GM19328 (cell line): Measurements from ENCODE around the gene ADAD2.

ENCODE experiments used
- ATAC-seq: cut with Tn5 transposase; IDR thresholded peaks from one replicate; pipeline ENCODE4 v1.9.1; 2021; ENCODE audit warnings: mild to moderate bottlenecking, moderate library complexity; ENCODE audit not compliant: unreplicated experiment

The ADAD2 gene

DNA sequence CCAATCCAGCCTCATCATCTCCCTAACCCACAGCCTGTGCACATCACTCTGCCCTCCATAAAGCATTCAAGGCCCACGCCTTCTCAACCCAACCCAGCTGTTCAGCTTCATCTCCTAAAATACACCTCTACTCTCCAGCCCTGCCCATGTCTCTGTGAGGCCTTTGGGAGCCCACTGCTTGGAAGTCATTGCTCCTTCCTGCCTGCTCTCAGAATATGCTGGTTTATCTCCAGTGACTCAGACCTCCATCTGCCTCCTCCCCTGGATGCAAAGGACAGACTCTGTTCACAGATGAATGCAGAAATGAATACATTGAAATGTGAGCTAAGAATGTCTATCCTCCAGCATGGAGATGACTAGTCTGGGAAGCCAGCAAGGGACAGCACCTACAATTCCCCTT is 29.9 kb downstream of the ADAD2 start:
- no peak for ATAC-seq

DNA sequence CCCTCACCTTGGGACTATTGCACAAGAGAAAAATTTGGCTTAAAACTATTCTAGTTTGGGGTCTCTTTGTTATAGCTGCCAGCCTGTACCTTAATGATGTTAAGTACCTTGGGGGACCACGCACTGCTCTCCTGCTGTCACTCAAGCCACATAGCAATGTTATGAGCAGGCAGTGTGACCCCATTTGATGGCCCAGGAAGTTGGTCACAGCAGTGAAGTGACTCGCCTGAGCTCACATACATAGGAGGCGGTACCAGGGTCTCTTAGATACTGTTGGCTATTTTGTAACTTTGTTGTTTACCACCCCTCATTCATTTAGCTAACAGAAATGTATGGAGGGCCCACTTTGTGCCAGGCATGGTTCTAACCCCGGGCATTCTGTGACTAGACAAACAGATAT is 32.5 kb downstream of the ADAD2 start:
- no peak for ATAC-seq

DNA sequence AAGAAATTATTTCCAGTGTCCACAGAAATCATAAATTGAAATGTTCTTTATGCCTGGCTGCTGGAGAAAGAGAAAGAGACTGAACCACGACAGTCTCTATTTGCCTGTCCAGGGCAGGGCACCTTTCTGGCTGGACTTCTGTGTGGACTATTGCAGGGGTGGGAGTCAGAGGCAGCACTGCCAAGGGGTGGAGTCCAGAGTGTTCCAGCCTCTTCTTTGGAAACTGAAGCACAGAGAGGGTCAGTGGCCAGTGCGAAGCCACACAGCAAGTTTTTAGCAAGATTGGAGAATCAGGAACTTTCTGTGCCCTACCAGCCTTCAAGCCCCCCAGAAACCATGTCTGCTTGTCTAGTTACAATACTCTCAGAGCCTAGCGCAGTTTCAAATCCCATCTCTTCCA is 33.6 kb downstream of the ADAD2 start:
- ATAC-seq: no peak

DNA sequence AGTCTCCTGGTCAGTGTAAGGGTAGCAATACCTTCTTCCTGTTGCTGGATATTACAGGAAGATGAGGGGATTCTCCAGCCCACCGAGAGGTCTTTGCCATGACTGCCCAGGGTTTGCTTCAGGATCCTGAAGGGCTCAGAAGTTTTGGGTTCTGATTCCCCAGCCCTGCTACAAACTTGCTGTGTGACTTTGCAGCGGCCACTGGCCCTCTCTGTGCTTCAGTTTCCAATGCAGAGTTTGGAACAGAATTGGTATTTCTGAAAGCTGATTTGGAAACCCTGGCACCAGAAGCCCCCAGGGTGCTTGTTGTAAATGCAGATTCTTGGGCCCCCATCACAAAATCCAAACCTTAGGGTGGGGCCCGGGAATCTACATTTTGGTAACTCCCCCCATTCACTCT is 34.2 kb downstream of the ADAD2 start:
- no peak for ATAC-seq

DNA sequence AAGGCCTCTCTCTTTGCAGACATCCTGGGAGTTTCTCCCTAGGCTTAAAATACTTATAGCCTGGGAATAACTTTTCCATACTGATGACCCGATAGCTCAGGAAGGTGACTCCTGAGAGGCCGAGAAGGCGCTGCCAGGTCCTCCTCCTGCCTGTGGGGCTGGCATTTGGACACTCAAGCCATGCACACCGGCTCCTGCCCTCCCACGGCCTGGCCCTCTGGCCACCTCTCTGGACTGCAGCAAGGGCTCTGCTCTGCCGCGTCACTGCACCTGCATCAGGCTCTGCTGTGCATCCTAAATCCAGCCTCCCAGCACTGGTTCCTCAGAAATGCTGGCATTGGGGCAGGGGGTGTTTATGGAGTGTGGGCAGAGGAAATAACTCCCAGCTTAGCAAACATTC is 34.6 kb downstream of the ADAD2 start:
- ATAC-seq: no peak

DNA sequence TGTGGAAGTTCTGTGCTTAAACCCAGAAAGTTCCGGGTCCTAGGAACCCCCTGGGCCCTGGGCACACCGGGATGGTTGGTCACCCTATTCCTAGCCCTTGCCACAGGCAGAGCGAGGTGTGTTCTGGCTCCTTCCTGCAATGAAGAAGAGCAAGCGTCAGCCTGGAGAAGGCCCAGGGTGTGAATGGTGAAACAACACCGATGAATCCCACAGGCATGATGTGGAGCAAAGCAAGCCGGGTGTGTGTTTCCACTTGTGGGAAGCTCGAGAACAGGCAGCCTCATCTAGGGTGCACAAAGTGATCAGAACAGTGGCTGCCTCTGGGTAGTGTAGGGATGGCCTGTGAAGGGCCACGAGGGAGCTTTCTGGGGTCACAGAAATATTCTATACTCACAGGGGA is 35.1 kb downstream of the ADAD2 start:
- no peak for ATAC-seq

DNA sequence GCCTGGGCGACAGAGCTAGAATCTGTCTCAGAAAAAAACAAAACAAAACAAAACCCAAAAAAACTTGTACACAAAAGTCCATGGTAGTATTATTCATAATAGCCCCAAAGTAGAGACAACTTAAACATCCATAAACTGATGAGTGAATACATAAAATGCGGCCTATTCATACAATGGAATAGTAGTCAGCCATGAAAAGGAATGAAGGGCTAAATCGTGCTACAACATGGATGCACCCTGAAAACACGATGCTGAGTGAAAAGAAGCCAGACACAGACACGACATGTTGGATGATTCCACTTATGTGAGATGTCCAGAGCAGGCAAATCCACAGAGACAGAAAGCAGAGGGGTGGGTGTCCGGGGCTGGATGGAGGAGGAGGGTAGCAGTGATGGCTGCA is 36.6 kb downstream of the ADAD2 start:
- ATAC-seq: no peak

DNA sequence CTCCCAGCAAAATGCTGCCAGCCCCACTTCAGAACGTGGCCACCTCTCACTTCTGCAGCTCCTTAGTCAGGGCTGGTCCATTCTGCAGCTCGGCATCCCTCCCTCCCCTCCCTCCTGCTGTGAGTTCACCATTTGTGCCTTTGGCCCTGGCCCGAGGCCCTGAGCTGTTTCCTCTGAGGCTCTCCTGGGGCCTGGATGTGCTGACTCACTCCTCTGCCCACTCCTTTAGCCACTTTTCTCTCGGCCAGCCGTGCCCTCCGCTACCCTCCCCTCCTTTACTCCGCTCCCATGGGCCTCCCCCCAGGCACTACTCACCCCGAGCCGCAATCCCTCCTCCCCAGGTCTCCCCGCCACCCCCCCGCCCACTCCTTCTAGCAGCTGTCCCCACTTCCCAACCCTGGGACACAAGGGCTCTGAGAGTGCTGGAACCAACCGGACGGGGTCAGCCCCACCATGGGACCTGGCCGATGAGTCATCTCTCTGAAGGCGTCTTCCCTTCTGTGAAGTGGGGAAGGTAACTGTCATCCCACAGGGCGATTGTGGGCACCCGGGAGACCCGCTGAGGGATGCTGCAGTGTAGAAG is 37.4 kb downstream of the ADAD2 start:
- no peak for ATAC-seq

DNA sequence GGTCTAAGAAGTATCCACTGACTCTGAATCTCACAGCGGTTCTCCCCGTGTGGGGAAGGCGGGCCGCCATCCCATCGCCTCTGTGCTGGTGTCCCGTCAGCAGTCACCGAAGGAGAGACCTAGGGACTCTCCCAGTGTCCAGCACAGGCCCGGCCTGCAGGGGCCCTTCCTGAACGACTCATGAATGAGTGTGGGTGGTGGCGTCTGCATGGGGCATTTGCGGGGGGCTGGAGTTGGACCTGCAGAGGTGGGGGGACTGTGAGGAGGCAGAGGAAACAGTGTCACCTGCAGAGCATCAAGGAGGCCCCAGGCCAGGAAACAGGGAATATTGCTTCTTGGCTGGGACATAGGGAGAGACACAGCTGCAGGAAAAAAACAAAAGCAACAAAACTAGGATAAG is 38.5 kb downstream of the ADAD2 start:
- no peak for ATAC-seq

DNA sequence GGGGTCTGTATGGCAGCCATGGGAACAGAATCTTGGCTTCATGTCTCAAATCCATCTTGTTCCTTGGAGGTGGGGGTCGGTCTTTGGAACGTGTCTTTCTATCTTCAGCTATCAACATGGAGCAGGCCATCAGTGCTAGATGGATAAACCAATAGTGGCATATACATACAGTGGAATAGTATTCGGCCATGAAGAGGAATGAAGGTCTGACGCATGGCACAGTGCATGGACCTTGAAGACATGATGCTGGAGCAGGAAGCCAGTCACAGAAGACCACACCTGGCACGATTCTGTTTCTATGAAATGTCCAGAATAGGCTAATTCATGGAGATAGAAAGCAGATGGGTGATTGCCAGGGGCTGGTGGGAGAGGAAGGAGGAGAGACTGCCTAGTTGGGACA is 41.1 kb downstream of the ADAD2 start:
- ATAC-seq: no peak

DNA sequence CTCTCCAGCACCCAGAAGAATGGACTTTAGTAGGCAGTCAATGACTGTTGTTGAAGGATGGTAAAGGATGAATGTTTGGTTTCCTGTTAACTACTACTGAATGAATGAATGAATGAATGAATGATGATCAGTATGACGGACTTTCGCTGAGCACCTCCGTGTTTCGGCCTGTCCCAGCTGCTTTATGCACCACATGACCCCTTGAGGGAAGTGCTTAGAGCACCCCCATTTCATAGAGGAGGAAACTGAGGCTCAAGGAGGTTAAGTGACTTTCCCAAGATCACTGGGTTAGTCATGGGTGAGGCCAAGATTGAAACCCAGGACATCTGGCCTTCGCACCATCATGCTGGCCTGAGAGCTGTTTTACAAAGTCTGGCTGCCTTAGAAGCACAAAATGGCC is 42.0 kb downstream of the ADAD2 start:
- no peak for ATAC-seq

DNA sequence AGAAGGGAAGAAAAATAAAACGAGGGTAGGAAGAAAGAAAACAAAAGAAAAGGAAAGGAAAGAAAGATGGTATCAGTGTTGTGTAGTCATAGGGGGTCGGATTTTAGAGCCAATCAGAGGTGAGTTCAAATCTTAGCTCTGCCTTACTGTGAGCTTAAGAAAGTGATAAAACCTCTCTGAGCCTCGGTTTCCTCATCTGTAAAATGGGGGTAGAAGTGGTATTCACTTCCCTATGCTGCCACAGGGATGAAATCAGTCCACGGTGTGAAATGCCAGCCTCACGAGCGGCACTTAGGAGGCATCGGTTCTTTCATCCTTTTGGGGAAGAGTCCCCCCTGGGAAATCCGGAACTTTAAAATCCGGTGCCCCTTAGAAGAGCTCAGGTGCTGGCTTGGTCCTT is 42.8 kb downstream of the ADAD2 start:
- no peak for ATAC-seq

DNA sequence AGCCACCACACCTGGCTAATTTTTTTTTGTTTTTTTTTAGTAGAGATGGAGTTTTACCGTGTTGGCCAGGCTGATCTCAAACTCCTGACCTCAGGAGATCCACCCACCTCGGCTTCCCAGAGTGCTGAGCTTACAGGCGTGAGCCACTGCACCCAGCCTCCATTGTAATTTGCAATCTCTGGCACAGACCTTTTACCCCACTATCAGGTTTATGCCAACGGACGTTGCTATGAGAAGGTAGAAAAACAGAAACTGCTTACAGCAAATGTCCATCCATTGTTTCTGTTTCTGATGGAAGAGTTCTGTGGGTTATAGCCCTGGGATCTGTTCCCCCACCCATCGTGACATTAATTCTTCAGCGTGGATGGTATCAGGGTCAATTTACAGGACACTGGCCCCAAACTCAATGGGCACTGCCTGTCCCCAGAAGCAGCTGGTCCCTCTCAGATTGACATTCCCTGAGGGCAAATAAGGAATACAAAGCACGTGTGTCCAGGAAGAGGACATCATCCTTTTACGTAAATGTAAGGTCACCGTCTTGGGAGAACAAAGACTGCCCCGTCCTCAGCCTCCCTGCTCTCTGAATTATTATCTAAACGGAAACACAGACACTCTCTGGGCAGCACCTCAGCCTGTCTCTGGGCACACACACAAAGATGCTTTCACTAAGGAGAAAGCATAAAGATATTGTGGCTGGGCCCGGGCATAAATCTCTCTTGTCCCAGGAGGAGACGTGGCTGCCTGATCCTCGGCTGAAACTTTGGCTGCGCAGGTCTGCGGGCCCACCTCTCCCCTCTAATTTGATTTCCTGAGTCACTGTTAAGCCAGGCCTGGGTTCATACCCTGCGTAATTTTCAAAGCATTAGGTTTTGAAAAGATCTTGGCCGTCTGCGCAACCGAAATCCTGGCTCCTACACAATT is 43.6 kb downstream of the ADAD2 start:
- ATAC-seq: no peak

DNA sequence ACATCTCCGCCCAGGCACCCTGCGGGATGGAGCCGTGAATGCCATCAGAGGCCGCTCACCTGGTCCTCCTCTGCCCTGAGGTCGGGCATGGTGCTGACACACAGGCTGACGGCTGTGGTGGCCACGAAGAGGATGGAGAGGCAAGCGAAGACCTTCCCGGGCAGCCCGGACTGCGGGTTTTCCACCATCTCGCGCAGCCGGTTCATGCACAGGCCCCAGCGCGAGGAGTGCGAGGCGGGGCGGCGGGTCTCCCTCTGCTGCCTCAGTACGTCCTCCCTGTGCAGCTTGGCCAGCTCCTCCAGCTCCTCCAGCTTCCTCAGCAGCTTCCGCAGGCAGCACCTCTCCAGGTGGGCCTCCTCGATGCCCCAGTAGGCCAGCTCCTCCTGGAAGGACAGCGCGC is 45.7 kb downstream of the ADAD2 start:
- no peak for ATAC-seq

DNA sequence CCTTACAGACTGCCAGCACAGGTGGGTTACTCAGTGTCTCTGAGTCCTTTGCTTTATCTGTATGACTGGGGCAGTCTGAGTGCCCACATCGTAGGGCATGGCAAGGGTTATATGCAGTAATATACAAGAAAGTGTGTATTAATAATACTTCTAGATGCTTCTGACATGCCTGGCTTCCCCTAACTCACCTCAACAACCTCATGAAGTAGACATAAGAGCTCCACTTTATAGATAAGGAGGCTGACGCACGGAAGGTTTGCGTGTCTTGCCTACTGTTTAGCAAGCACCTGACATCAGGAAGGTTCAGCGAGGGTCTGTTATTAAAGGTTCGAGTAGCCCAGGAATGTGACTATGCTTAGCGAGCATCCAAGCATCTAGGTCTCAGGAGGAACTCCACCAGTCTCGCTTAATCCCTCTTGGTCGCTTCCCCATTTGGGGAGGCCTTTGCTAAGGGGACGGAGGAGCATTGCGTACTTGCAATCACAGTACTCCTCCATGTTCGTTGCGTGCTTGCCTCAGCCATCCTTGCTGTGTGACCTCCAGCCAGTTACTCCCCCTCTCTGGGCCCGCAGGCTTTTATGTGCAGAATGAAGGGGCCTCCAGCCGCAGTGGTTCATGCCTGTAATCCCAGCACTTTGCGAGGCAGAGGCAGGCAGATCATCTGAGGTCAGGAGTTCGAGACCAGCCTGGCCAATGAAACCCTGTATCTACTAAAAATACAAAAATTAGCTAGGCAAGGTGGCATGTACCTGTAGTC is 47.2 kb downstream of the ADAD2 start:
- ATAC-seq: no peak

DNA sequence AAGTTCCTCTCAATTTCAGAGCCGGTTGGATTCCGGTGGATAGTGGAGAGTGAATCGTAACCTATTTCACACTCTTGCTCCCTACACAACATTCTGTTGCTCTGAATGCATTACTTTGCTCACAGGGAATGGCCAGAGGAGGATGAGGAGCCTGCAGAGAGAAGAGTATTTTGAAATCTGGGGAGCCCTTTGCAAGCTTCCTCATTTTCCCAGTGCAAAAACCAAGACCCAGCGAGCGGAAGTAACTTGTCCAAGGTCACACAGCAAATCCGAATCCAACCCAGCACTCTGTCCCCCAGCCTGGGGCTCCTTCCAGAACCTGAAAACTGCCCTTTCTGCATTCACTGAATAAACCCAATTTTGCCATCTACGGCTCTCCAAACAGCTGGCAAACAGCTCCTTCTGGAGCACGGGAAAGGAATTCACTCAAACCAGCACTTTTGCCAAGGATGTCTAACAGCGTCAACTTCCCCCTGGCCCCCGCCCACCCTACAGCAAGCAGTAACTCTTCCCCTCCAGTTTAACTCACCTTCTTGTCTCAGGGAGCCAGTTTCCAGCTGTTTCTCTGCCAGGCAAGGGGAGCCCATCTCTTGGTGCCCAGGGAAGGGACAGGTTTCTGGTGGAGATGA is 48.3 kb downstream of the ADAD2 start:
- no peak for ATAC-seq

DNA sequence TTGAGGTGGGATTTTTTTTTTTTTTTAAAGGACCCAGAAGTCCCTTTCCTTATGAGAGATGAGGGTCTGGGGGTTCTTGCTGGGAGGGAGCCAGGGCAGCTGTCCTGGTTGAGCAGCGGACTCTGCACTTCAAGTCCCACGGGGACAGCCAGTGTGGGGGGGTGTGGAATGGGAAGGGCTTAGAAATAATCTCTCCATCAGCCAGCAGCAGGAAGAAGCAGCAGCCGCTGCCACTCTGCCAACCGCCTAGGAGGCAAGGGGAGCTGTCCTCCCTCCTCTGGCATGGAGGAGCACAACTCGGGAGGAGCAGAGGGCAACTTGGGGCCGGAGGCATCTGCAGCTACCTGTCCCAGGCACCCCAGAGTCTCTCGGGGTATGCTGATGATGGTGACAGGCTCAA is 49.0 kb downstream of the ADAD2 start, which contains the start of gene KCNG4:
KCNG4 (minus strand) TSS at position 104 of the 400 bp plus-strand sequence. CDS start 2,527 bp downstream, outside the sequence.
- ATAC-seq: no peak

DNA sequence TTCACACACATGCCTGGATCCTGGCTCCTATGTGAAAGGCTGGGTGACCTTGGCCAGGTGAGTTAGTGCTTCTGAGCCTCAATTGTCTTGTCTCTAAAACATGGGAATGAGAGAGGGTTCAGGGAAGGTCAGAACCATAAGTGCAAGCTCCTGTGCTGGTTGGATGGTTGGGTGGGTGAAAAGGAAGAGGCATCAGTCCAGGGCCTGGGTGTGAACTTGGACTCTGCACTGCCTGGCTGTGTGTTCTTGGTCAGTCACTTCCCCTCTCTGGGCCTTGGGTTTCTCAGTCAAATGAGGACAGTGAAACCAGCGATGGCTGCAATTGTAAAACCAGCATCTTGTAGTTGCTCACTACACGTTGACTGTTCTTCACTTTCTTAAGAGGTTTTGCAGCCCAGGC is 49.5 kb downstream of the ADAD2 start:
- no peak for ATAC-seq

DNA sequence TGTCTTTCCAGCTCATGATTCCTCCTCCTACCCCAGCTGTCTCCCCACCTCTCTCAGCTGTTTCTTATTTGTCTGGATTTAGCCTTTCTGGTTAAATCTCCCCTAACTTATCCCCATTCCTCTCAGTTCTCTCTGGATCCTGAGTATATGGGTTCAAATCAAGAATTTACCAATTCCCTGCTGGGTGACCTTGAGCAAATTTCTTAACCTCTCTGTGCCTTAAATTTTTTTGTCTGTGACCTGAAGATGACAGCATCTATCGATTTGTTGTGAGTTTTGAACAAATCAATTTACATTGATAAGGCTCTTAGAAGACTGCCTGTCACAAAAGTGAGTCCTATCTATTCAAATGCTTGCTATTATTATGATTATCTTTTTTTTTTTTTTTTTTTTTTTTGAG is 50.8 kb downstream of the ADAD2 start:
- ATAC-seq: no peak

DNA sequence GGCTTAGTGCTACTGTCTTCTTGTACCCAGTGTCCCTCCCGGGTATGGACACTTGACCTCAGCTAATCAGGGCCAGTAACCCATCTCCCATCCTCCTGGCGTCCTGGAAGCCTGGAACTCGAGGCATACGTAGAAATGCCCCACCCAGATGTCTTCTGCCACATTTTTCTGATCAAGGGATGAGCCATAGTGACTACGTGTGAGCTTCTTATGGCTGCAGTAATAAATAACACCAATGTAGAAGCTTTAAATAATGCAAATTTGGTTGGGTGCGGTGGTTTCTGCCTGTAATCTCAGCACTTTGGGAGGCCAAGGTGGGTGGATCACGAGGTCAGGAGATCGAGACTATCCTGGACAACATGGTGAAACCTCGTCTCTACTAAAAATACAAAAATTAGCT is 51.9 kb downstream of the ADAD2 start:
- no peak for ATAC-seq

DNA sequence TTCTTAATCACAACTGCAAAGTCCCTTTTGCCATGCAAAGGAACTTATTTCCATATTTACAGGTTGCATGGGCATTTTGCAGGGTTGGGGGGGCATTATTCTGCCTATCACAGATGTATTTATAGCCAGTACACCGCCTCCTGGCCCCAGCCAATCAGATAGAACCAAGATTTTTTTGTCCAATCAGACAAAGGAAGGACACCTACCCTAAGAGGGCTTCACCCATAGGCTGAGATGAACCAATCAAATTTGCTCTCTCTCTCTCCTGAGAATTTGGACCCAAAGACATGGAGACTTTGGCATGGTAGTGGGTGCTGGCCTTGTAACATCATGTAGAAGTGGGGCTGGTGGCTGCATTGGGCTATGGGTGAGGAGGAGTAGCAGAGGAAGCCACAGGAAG is 52.8 kb downstream of the ADAD2 start:
- no peak for ATAC-seq
